ENCODE results near the gene PLD2.
A peak's percentile ranks its signal among the peaks of the same experiment; 100 is the strongest.

The PLD2 gene

GRCh38 chr17:4833941-4834680 is 27.2 kb downstream of the PLD2 start:
- DNase-seq (ENCODE audit: low read depth in 2 of 2): no peak

GRCh38 chr17:4834681-4835020 is 27.7 kb downstream of the PLD2 start:
- no peak for DNase-seq (ENCODE audit: low read depth in 2 of 2)

DNA sequence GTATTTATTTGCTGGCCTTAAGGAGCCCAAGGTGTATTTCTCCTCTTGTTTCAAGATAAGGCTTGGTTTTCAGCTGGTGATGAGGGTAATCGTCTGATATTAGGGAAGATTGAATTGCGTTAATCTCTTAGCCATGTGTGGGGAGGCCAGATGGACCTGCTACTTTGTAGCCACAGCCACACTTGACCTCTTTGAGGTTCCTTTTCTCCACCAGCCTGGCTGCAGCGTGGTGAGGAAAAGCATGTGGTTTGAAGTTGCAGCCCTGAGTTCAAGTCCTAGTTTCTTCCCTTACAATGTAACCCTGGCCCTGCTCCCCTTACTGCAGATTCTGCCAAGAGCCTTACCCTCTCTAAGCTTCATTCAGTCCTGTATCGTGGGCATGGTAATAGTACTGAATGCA is 29.3 kb downstream of the PLD2 start:
- DNase-seq (ENCODE audit: low read depth in 2 of 2): no peak

DNA sequence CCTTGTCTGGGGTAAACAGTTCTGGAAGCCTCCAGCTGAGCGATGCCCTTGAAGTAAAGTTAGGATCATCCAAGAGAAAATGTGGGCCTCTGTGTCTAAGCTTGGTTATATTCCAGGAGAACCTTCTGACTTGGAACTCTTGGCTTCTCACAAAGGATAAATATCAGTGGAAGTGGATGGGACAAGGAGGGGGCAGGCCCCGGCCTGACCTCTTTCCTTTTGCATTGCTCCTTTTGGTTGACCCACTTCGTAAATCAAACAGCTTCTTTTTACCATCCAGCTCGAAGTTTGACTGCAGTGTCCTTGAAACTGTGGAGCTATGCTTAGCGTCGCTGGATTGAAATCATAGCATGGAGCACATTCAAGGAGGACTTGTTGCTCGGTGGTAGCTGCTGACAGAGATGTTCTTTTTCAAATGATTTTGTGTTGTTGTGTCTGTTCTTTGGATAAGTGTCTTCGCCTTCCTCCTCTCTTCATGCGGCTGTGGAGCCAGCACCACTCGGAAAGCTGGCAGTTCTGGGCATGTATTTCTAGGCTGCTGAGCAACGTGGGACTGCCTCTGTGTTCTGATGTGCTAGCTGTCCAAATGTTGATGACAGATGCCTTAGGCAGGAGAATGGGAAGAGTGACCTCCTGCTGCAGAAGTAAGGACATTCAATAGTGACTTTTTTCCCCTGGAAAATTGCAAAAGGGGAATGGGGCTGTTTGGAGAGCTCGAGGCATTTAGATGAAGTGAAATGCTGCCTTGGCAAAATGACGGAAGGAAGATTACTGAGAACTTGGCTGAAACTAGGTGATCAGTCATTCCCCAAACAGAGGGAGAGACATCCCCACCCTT is 30.7 kb downstream of the PLD2 start:
- DNase-seq (ENCODE audit: low read depth in 2 of 2): no peak

DNA sequence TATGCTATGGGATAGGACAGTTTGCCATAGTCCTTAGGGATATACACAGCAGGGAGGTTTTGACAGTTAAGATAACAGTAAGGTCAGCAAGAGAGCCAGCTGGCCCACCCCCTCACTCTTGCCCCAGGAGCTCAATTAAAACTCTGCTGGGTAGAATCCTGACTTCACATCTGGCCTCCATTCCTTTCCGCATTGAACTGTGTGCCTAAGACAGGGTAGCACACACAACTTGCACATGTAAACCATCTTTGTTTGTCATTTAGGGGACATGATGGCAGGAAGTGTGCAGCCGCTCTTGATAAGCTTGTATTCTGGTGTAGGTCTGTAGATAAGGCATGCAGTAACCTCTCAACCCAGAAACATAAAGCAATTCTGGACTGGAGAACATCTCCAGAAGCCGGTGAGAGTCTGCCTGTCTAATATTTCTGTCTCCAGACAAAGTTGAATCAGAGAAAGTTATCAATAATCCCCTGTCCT is 31.4 kb downstream of the PLD2 start:
- no peak for DNase-seq (ENCODE audit: low read depth in 2 of 2)

GRCh38 chr17:4839221-4839620 is 32.3 kb downstream of the PLD2 start:
- no peak for DNase-seq (ENCODE audit: low read depth in 2 of 2)

DNA sequence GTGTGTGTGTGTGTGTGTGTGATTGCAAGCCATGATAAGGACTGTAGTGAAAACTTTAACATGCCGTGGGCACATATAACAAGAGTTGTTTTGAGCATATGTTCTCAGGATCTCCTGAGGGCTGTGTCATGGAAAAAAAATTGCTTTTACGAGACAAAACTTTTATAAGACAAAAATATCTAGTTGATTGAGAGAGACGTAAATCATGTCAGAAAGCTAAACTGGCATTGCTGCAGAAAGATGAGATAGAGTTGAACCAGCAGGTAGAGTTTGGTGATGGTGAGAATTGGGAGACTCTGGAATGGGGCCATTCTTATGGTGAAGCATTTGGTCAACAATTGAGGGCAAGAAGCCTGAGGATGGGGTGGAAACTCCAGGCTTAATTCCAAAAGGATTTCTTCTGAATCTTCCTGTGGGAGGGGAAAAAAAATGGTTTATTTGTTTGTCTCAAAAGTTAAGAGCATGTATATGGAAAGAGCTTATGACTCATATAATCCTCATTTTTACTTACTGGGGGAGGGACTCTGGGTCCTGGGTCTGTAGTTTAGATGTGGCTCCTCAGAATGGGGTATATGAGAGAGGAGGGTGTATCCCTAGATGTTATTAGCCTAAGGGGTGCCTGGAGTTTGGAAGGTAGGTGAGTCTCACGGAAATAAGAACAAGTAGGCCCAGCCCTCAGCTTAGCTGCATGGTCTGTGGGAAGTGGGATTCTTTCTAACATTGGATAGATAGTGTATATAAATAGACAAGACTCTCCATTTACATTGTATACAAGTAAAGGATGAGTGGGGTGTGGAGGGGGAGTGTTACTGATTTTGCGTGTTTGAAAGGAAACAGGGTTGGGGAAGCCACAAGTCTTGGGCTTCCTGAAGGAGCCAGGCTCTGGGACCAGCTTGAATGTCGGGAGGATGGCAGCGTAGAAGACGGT is 33.3 kb downstream of the PLD2 start:
- DNase-seq (ENCODE audit: low read depth in 2 of 2): no peak

GRCh38 chr17:4840893-4841242 is 33.9 kb downstream of the PLD2 start:
- DNase-seq (ENCODE audit: low read depth in 2 of 2): peak; percentile 19 to 28

DNA sequence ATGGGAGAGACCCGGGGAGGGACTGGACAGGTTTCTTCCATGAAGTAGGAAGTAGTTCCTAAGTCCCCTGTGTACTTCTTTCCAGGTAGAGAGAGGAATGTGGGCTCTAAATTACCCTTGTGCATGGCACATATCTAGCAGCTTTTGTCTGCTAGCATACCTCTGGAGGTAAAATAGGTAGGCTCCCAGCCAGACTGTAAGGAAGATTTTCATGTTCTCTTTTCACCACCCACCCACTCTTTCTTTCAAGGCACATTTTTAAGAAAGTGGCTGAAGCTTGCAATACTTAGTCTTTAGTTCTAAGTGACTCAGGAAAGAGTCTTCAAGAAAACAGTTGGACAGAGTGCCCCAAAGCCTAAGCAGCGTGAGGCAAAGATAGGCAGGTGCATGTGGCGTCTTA is 35.4 kb downstream of the PLD2 start:
- no peak for DNase-seq (ENCODE audit: low read depth in 2 of 2)

DNA sequence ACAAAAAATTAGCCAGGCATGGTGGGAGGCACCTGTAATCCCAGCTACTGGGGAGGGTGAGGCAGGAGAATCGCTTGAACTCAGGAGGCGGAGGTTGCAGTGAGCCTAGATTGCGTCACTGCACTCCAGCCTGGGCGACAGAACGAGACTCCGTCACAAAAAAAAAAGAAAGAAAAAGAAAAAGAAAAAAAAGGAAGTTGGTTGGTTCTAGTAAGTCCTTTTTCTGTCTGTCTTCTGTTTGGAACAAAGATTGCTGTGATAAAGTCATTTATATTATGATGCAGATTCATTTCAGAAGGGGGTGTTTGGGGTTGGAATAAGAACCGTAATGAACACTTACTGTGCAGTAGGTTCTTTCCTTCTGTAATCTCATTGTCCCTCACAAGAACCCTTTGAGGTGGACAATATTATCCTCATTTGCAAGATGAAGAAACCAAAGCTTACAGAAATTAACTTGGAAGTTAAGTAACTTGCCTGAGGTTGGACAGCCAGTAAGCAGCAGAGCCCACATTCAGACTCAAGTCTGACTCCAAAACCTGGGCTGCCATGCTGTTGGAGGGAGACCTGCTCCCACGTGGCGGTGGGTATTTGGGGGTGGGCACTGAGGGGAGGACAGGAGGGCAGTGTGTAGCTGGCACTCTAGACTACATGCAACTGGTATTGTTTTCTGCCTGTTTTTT is 36.5 kb downstream of the PLD2 start:
- DNase-seq (ENCODE audit: low read depth in 2 of 2): no peak

- no peak for DNase-seq (ENCODE audit: low read depth in 2 of 2)
Observed at GRCh38 chr17:4845118-4845517, 38.2 kb downstream of the PLD2 start.

DNA sequence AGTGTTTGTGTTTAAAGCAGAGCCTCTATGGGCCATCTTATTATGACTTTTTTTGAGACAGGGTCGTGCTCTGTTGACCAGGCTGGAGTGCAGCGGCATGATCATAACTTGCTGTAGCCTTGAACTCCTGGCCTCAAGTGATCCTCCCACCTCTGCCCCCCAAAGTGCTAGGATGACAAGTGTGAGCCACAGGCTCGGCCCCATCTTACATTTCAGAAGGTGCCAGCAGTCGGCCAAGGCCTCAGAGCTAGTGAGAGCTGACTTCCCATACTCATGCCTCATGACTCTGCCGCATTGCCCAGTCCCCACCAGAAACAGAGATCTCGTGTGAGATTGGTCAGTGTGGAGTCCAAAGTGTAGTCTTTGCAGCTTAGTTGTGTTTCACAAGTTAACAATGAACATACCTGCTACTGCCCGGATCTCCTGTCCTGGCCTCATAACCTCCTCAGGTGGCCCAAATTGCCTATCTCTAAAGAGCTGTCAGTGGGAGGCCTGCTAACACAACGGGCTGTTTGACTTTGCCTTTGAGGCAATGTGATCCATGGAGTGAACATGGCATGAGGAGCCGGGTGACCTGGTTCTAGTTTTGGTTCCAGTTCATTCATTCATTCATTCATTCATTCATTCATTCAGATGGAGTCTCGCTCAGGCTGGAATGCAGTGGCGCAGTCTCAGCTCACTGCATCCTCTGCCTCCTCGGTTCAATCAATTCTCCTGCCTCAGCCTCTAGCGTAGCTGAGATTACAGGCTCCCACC is 39.9 kb downstream of the PLD2 start:
- DNase-seq (ENCODE audit: low read depth in 2 of 2): no peak

GRCh38 chr17:4849011-4849536 is 42.1 kb downstream of the PLD2 start:
- DNase-seq (ENCODE audit: low read depth in 2 of 2): no peak

- no peak for DNase-seq (ENCODE audit: low read depth in 2 of 2)
Observed at GRCh38 chr17:4850246-4850645, 43.3 kb downstream of the PLD2 start.

DNA sequence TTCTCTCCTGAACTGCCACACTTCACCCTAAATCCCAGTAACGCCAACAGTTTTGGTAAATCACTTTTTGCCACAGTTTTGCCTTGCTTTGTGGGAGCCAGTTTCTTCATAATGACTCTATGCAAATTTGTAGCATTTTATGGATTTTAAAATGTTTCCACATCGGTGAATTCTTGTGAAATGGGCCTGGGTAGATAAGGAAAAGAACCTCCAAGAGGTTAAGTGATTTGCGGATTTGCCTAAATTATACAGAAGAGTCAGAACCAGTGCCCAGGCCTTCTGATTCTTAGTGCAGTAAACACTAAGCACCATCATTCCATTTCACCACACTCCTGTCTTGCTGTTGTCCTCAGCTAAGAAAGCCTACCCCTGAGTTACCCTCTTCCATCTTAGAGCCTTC is 44.1 kb downstream of the PLD2 start:
- no peak for DNase-seq (ENCODE audit: low read depth in 2 of 2)

DNA sequence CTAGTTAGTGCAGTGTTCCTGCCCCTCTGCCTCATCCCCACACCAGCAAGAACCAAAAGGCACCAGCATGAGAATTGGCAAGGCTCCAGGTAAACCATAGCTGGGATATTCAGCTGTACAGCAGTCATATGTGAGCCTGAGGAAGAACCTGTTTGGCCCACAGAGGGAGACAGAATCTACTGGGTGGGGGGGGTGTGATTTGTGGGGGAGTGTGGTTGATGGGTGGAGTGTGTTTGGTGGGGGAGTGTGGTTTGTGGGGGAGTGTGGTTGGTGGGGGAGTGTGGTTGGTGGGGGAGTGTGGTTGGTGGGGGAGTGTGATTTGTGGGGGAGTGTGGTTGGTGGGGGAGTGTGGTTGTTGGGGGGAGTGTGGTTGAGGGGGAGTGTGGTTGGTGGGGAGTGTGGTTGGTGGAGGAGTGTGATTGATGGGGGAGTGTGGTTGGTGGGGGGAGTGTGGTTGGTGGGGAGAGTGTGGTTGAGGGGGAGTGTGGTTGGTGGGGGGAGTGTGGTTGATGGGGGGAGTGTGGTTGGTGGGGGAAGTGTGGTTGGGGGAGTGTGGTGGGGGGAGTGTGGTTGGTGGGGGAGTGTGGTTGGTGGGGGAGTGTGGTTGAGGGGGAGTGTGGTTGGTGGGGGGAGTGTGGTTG is 45.7 kb downstream of the PLD2 start:
- DNase-seq (ENCODE audit: low read depth in 2 of 2): no peak

DNA sequence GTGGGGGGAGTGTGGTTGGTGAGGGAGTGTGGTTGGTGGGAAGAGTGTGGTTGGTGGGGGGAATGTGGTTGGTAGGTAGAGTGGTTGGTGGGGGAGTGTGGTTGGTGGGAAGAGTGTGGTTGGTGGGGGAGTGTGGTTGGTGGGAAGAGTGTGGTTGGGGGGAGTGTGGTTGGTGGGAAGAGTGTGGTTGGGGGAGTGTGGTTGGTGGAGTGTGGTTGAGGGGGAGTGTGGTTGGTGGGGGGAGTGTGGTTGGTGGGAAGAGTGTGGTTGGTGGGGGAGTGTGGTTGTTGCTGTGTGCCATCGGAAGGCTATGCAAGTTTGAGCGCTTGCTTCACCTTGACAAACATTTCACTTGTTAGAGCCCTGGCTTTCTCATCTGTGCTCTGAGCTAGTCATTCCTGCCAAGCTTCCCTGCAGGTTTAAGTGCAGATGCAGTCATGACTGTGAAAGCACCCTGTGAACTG is 46.3 kb downstream of the PLD2 start:
- no peak for DNase-seq (ENCODE audit: low read depth in 2 of 2)

DNA sequence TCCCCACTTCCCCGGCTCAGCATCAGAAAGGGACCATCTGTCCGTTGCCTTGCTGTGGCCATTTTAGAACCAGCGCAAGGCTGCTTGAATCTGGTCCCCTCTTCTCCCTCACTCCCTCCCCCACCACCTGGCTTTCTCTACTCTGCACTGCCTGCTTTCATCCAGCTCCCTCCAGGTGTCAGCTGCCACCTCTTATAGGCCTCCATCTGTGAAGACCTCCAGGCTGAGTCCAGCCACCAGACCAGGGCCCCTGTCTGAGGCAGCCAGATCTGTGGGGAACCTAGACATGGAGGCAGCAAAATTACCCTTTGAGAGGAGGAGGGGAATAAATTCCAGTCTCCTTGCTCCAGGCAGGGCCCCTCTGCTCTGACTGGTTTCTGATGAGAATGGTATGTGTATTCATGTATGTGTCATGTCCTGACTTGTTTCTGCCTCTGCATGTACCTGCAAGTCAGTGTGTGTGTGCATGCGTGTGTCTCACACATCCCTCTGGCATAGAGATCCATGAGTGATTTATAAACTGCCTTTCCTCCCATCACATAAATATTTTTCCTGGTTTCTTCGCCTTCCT is 47.2 kb downstream of the PLD2 start:
- no peak for DNase-seq (ENCODE audit: low read depth in 2 of 2)

GRCh38 chr17:4856271-4856936 is 49.5 kb downstream of the PLD2 start:
- no peak for DNase-seq (ENCODE audit: low read depth in 2 of 2)

Data from stimulated activated CD8-positive, alpha-beta memory T cell treated with anti-CD3 and anti-CD28 coated beads, Interleukin-15, amount 100 ng/mL, for 48 hours (primary cell).